ENCODE data around the gene PANK2. TPM values are rescaled to one million over a fixed set of nuclear protein-coding genes. Genes with fewer than 3 reads are reported as not detected.

Gene PANK2
- total and polyA plus RNA-seq, 10 donors = 23.0 to 74.4 (median 64.3) TPM

- Histone ChIP-seq H3K27ac (peak overlapping the region in 2 of 8 donors; percentile 20 to 31), H3K27me3 (replicated peaks in 1 of 7) (no peaks in the 10 kb centered on the region), H3K4me1 (peaks cover 58 to 100% (median 97%) of the 10 kb centered on the region in 6 donors), H3K4me3 (no peak overlapping the region), H3K9me3 (no peaks in the 10 kb centered on the region), H3K36me3 (peaks cover 0 to 20% (median 0%) of the 10 kb centered on the region in 6 donors)
- intact Hi-C loops (cut with DNase I; ENCODE audit: low total_unique reads) = no loop called here
- TF ChIP-seq, protein P1, sequence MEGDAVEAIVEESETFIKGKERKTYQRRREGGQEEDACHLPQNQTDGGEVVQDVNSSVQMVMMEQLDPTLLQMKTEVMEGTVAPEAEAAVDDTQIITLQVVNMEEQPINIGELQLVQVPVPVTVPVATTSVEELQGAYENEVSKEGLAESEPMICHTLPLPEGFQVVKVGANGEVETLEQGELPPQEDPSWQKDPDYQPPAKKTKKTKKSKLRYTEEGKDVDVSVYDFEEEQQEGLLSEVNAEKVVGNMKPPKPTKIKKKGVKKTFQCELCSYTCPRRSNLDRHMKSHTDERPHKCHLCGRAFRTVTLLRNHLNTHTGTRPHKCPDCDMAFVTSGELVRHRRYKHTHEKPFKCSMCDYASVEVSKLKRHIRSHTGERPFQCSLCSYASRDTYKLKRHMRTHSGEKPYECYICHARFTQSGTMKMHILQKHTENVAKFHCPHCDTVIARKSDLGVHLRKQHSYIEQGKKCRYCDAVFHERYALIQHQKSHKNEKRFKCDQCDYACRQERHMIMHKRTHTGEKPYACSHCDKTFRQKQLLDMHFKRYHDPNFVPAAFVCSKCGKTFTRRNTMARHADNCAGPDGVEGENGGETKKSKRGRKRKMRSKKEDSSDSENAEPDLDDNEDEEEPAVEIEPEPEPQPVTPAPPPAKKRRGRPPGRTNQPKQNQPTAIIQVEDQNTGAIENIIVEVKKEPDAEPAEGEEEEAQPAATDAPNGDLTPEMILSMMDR (IDR thresholded peaks at IDR 0.05 in 8 of 11, conservative IDR thresholded peaks at IDR 0.05 in 3 of 11) = no peak
- TF ChIP-seq POLR2AphosphoS5 (IDR thresholded peaks at IDR 0.05) (no peak), POLR2A (IDR thresholded peaks at IDR 0.05) (no peak)
- no peak for DNase-seq
- 65 to 84% (median 80%) methylated on average over 4 of the region's 4 CpGs for WGBS, 5 donors
These were observed 9.5 kb downstream of the PANK2 start for GRCh38 chr20:3898639-3899038.

DNA sequence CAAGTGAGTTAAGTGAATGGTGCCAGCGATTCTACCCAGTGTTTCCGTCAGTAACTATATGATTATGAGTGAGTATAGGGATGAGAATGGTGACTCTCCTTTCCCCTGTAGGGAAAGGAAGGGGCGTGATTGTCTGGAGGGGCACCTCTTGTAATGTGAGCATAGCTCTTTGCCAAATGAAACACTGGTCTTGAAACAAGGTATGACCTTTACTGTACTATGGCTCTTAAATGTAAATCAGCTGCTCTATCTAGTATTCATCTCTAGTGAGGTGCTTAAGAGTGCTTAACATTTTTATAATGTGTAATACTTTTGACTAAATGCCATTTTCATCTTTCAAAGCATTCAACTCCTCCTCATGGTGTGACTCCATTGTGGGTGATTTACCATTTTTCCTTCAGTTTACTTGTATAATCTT lies 11.0 kb downstream of the PANK2 start:
- TF ChIP-seq POLR2AphosphoS5 (IDR thresholded peaks at IDR 0.05) (no peak), POLR2A (IDR thresholded peaks at IDR 0.05) (no peak)
- TF ChIP-seq, protein P1 (IDR thresholded peaks at IDR 0.05 in 8 of 11, conservative IDR thresholded peaks at IDR 0.05 in 3 of 11) = no peak
- H3K4me3 ChIP-seq = no peak overlapping the region
- H3K27me3 ChIP-seq (replicated peaks in 1 of 7) = no peaks in the 10 kb centered on the region
- no peak for DNase-seq
- peaks cover 55 to 100% (median 97%) of the 10 kb centered on the region in 6 donors for H3K4me1 ChIP-seq
- WGBS, 5 donors = 62 to 81% (median 74%) methylated on average over 3 of the region's 3 CpGs
- H3K9me3 ChIP-seq = no peaks in the 10 kb centered on the region
- H3K36me3 ChIP-seq = peaks cover 0 to 10% (median 0%) of the 10 kb centered on the region in 6 donors
- peak overlapping the region in 5 of 8 donors; percentile 71 to 84 (median 72) for H3K27ac ChIP-seq
- intact Hi-C loops (cut with DNase I; ENCODE audit: low total_unique reads) = loop anchor here (5.0 kb wide), 1 partner anchor 112 kb away; no protein-coding TSS in a partner anchor

DNA sequence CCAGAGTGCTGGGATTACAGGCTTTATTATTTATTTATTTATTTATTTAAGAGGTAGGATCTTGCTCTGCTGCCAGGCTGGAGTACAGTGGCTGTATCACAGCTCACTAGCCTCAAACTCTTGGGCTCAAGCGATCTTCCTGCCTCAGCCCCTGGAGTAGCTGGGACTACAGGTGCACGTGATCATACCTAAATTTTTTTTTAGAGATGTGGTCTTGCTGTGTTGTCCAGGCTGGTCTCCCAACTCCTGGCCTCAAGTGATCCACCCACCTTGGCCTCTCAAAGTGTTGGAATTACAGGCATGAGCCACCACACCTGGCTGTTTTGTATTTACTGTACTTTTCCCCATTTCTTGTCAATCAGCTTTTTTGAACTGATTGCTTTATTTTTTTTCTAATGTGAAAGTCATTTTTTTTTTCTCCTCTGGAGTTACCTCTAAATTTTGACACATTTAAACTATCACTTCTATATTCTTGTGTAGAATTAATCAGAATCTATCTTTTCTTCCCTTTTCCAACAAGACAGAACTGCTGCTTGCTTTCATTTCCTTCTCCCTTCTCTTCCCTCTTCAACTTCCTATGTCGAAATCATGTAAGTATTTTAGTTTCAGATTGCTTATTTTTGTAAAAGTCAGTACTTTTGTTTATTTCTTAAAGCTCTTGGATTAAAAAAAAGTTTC lies 12.0 kb downstream of the PANK2 start:
- intact Hi-C loops (cut with DNase I; ENCODE audit: low total_unique reads) = loop anchor here (5.0 kb wide), 1 partner anchor 111 kb away; no protein-coding TSS in a partner anchor
- peak overlapping the region in 3 of 8 donors; percentile 5 to 43 (median 11) for H3K4me3 ChIP-seq
- TF ChIP-seq, protein P1 (IDR thresholded peaks at IDR 0.05 in 8 of 11, conservative IDR thresholded peaks at IDR 0.05 in 3 of 11) = no peak
- TF ChIP-seq POLR2AphosphoS5 (IDR thresholded peaks at IDR 0.05) = no peak
- TF ChIP-seq POLR2A (IDR thresholded peaks at IDR 0.05) = no peak
- no peaks in the 10 kb centered on the region for H3K27me3 ChIP-seq (replicated peaks in 1 of 7)
- peaks cover 48 to 100% (median 94%) of the 10 kb centered on the region in 6 donors for H3K4me1 ChIP-seq
- H3K9me3 ChIP-seq = no peaks in the 10 kb centered on the region
- H3K36me3 ChIP-seq = peaks cover 0 to 5% (median 0%) of the 10 kb centered on the region in 6 donors
- DNase-seq = no peak
- peak overlapping the region in 7 of 8 donors; percentile 54 to 84 (median 71) for H3K27ac ChIP-seq
- WGBS, 5 donors = 40 to 48% (median 45%) methylated on average over 3 of the region's 3 CpGs

Data from spleen (tissue), 11 donors.